ENCODE results near the gene ASPA.
A peak's percentile ranks its signal among the peaks of the same experiment; 100 is the strongest.
"Not testable (repeated sequence)": the region's sequence is repeated elsewhere in the genome, so short reads cannot be mapped to it uniquely, and the experiment has no call there.

The ASPA gene

DNA sequence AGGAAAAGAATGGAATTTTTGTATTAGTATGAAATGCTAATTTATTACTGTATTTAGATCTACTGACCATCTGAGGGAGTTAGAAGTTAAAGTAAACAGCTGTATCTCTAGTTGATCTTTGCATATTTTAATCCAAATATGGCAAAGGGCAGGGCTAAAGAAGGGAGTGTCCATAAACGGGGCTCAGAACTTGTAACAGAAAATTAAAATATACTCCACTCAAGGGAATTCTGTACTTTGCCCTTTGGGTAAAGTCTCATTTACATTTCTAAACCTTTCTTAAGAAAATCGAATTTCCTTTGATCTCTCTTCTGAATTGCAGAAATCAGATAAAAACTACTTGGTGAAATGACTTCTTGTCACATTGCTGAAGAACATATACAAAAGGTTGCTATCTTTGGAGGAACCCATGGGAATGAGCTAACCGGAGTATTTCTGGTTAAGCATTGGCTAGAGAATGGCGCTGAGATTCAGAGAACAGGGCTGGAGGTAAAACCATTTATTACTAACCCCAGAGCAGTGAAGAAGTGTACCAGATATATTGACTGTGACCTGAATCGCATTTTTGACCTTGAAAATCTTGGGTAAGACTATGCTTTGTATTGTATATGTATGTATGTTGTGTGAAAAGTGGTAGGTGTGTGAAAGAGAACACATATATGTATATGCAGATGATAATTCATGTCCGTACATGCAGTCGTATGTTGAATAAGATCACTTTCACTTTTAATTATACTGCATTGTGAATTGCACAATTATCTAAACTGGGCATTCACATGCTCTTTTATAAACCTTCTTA lies at the start of gene ASPA:
Gene ASPA, plus strand, starts transcription at position 186 of the 799 bp plus-strand sequence. Its CDS starts 163 bp downstream, at position 349.
- no peak for DNase-seq

DNA sequence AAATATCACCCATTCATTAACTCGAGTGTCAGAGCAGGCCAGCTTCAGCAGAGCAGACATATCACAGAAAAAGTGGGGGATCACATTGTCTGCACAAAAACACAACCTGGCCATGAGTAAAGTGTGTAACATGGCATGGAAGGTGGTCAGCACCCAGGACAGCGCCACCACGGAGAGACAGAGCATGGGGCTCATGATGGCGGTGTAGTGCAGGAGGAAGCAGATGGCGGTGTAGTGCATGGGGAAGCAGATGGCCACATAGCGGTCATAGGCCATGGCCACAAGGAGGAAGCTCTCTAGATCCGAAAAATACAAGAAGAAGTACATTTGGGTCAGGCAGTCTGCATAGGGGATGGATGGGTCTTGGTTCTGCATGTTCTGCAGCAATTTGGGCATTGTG lies 42.6 kb upstream of the ASPA start:
- DNase-seq, result peak; percentile 2 to 14

GRCh38 chr17:3433741-3434140 lies 42.1 kb upstream of the ASPA start, which contains the start of gene OR1E2:
Gene OR1E2 (minus strand): TSS chr17:3433841. CDS start chr17:3433841, 0 bp downstream.
- no peak for DNase-seq

DNA sequence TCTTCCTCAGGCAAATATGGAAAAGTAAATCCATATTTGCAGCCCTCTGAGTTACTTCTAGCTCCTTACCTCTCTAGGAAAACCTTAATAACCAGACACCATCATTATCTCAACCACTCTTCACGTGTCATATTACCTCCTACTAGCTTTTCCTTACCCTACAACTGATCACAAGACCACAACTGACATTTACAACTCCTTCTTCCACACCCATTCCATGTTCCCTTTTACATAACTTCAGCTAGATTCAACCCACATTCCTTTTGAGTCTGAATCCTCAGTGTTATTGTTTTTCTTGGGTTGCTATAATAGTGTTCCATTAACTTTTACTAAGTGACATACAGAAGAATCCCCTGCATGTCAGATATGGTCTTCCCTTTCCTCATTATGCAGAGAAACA lies 37.4 kb upstream of the ASPA start:
- DNase-seq, result no peak

GRCh38 chr17:3440451-3440850 lies 35.3 kb upstream of the ASPA start:
- no peak for DNase-seq

- peak in 1 of 2 donors; percentile 8 for DNase-seq
Measured at GRCh38 chr17:3447625-3448024, 28.2 kb upstream of the ASPA start.

GRCh38 chr17:3448059-3448665 lies 27.6 kb upstream of the ASPA start:
- DNase-seq, result no peak

GRCh38 chr17:3466355-3466754 lies 9.4 kb upstream of the ASPA start:
- not testable (repeated sequence) for DNase-seq

GRCh38 chr17:3469529-3469928 lies 6.3 kb upstream of the ASPA start:
- no peak for DNase-seq

GRCh38 chr17:3471599-3471998 lies 4.2 kb upstream of the ASPA start, which contains the start of gene SPATA22:
Gene SPATA22 (minus strand): TSS chr17:3471819. CDS start chr17:3469325, 2,494 bp downstream.
- DNase-seq, result no peak

DNA sequence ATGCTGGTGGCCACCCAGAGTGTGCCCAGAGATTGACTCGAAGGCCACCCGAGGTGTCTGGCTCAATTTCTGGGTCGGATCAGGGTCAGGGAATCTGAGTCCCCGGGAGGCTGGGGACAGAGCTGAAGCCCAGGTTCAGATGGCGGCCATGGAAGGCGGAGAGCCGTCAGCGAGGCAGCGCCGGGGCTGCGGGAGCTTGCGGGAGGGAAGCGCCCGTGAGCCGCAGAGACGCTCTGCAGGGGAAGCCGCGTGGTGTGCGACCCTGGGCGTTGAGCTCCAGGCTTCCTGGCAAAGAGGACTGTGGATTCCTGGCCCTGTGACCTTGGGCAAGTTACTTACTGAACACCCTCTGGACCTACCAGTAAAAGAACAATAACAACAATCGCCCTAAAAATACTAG lies 3.7 kb upstream of the ASPA start:
- no peak for DNase-seq

- no peak for DNase-seq
Measured at GRCh38 chr17:3474212-3474611, 1.6 kb upstream of the ASPA start.

DNA sequence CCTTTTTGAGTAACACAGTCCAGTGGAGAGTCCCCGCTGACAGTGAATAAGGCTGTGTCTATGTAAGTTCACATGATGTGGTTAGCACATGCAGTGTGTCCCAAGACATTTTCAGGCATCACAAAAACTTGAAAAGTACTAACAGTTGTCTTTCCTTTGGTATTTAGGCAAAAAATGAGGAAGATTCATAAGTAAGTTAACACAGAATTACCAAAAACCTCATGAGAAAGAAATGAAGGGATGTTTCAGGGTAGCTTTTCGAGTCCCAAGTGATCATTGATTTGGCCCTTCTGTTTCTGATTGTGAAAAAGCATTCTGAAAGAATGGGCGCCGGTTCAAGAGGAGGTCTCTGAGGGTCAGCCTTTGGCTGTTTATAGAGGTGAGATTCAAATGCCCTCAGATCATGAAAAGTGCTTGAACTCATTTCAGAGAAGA lies 529 bp upstream of the ASPA start:
- DNase-seq, result no peak

- DNase-seq, result no peak
Measured at GRCh38 chr17:3479988-3480387, 4.2 kb downstream of the ASPA start.

DNA sequence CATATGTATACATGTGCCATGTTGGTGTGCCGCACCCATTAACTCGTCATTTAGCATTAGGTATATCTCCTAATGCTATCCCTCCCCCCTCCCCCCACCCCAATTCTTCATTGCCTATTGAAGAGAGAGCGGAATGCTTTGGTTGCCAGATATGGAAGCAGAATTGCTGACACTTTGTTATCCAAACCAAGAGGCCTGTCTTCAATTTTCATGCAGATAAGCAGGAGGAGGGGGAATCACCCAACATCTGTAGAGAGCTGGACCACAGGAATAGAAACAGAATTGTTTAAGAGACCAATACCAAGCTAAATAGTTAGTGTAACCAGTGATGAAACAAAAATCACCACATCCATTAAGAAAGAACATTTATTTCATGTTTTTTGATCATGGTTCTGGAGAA lies 7.1 kb downstream of the ASPA start:
- no peak for DNase-seq

- DNase-seq, result no peak
Measured at GRCh38 chr17:3485481-3486068, 9.8 kb downstream of the ASPA start.

DNA sequence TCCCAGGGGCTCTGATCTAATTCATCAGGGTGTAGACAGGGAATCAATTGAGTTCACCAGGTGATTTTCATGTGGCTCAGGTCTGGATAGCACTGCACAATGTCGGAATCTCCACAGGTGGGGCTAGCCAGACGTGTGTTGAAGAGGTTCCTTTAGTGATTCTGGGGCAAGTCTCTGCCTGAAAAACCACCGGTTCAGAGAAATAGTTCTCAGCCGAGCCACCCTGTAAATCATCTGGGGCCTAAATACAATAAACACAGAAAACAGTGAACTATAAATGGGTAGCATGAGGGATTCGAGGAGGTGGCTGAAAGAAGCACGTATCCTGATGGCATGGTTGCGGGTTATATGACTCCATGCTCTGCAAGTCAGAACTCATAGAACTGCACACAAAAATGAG lies 21.3 kb downstream of the ASPA start:
- no peak for DNase-seq

DNA sequence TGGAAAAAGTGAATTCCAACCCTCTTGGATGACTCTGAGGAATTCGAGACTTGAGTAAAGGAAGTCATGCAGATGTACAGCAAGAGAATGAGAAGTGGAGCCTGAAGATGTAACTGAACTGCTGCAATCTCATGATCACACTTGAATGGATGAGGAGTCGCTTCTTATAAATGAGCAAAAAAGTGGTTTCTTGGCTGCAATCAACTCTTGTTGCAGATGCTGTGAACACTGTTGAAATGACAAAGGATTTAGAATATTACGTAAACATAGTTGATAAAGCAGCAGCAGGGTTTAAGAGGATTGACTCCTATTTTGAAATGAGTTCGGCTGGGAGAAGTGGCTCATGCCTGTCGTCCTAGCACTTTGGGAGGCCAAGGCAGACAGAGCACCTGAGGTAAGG lies 25.5 kb downstream of the ASPA start:
- no peak for DNase-seq

- no peak for DNase-seq
Measured at GRCh38 chr17:3502466-3502865, 26.7 kb downstream of the ASPA start.

DNA sequence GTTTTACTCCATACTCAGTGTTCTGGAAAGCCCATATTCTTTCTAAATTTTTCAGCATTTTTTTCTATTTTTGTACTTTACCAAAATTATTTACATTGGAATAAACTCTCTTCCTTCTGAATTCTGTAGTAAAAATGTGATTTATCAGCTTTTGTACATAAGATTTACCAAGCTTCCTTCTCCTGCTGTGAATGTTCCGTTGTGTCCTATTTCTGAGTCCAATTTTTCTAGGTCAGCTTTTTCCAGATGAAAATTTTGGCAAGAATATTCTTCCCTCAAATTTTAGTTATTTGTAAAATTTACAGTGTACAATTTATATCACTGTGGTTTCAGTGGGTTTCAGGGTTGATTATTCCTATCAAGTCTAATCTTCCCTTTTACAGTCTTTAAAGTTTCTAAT lies 27.5 kb downstream of the ASPA start:
- DNase-seq, result no peak

- no peak for DNase-seq
Measured at GRCh38 chr17:3505008-3505407, 29.2 kb downstream of the ASPA start.

GRCh38 chr17:3506054-3506453 lies 30.3 kb downstream of the ASPA start:
- no peak for DNase-seq

DNA sequence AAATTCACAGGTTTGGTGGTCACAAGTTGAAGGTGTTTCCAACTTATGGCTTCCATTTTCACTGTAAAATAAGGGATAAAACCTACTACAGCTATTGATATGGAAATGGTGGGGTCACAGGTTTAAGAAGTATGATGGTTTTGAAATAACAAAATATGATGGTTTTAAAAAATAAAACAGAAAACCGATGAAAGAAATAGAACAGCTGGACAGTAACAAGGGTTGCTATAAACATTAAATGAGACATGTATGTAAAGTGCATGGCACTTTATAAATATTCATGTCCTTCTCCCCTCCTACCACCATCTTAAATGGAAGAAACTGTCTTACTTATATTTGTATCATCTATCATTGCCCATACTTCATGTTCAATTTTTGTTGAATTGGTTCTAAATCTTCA lies 31.3 kb downstream of the ASPA start:
- DNase-seq, result no peak

DNA sequence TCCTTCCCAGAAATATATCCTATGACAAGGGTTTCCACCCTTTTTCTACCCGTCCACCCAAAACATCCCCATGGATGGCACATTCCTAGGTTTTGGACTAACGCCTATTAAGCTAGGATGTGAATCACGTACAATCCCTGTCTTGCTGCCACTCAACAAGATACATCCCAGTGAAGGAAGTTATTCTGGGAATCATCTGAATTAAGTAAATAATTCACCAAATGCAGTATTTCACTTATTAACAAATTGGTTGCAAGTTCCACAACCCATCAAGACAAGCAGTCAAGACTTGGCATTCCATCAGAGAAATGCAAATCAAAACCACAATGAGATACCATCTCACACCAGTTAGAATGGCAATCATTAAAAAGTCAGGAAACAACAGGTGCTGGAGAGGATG lies 32.1 kb downstream of the ASPA start:
- DNase-seq, result no peak
